HL-60 (cell line): ENCODE results near the gene PDE4B.

ENCODE experiments used
- DNase-seq, 2 experiments: peaks; one replicate each; pipeline ENCODE4 v3.0.0-alpha.2; 2010 to 2020; ENCODE audit warnings: low read depth in 1 of 2, low spot score in 1 of 2
- H3K27ac ChIP-seq: fragments of 250-450 bp; sonication (Bioruptor Pico); replicated peaks from 2 replicates; pipeline ENCODE4 v1.5.1; 2020; ENCODE audit warnings: mild to moderate bottlenecking, moderate library complexity
- H3K27me3 ChIP-seq: fragments of 250-450 bp; sonication (Bioruptor Pico); 2 replicates; pipeline ENCODE4 v1.5.1; 2021; ENCODE audit warnings: mild to moderate bottlenecking, moderate library complexity; ENCODE audit not compliant: insufficient read depth, poor library complexity, severe bottlenecking
- H3K4me3 ChIP-seq: replicated peaks from 2 replicates; pipeline ENCODE4 v1.5.1; 2011; ENCODE audit warnings: mild to moderate bottlenecking, control low read depth, low read length; ENCODE audit not compliant: insufficient read depth
- GABPA ChIP-seq: IDR thresholded peaks from 2 replicates; pipeline ENCODE4 v1.6.1; 2012; ENCODE audit warnings: low read depth
- POLR2AphosphoS5 ChIP-seq: IDR thresholded peaks from 2 replicates; pipeline ENCODE4 v1.6.1; 2012; ENCODE audit warnings: low read depth
- SPI1 ChIP-seq: IDR thresholded peaks from 2 replicates; pipeline ENCODE4 v1.6.1; 2012; ENCODE audit warnings: low read depth, mild to moderate bottlenecking, borderline replicate concordance
- TF ChIP-seq, protein P1 (sequence below): IDR thresholded peaks from one replicate; pipeline ENCODE4 v1.5.1; 2011; ENCODE audit warnings: low read length, control low read depth, inconsistent platforms; ENCODE audit not compliant: insufficient read depth
- TF ChIP-seq, protein P2 (sequence below): IDR thresholded peaks from 2 replicates; pipeline ENCODE4 v1.6.1; 2012; ENCODE audit warnings: low read depth; ENCODE audit not compliant: insufficient replicate concordance

Gene PDE4B

DNA sequence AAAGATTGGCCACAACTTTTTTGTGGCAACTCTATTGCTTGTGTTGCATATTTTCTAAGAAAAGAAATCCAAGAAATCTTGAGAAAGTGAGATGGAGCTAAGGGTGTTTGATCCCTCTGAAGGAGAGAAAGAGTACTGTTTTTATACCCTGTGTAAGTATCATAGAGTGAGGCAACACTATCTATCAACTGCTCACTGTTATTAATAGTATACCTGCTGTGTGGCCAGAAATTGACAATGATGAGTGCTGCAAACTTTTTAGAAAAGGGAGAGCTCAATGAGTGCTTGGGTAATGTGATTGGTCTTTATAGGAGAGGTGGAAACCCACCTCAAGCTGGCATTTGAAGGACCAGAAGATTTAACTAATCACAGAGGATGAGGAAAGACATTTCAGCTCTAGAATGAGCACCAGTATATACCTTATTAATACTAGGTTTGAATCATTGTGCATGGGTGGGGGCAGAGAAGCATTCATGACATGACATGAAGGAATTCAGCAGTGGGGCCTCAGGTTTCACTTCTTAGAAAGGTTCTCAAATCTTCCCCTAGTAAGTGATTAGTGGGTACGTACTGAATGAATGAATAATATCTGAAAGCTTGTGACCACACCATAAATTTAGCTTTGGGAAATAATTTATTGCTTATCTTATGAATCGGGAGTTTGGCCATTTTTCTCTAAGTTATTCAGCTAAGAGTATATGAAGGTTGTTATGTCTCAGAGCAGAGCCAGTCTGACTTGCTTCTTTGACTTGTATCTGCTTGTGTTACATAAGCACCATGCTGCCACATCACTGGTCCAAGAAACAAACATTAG lies 572.1 kb downstream of the PDE4B start:
- no peak for DNase-seq
- no peaks in the 10 kb centered on the region for H3K27me3 ChIP-seq
- H3K4me3 ChIP-seq: no peak overlapping the region
- no peak overlapping the region for H3K27ac ChIP-seq
- TF ChIP-seq GABPA (no peak), SPI1 (no peak), POLR2AphosphoS5 (no peak)
- TF ChIP-seq, protein P1, sequence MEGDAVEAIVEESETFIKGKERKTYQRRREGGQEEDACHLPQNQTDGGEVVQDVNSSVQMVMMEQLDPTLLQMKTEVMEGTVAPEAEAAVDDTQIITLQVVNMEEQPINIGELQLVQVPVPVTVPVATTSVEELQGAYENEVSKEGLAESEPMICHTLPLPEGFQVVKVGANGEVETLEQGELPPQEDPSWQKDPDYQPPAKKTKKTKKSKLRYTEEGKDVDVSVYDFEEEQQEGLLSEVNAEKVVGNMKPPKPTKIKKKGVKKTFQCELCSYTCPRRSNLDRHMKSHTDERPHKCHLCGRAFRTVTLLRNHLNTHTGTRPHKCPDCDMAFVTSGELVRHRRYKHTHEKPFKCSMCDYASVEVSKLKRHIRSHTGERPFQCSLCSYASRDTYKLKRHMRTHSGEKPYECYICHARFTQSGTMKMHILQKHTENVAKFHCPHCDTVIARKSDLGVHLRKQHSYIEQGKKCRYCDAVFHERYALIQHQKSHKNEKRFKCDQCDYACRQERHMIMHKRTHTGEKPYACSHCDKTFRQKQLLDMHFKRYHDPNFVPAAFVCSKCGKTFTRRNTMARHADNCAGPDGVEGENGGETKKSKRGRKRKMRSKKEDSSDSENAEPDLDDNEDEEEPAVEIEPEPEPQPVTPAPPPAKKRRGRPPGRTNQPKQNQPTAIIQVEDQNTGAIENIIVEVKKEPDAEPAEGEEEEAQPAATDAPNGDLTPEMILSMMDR: no peak
- TF ChIP-seq, protein P2, sequence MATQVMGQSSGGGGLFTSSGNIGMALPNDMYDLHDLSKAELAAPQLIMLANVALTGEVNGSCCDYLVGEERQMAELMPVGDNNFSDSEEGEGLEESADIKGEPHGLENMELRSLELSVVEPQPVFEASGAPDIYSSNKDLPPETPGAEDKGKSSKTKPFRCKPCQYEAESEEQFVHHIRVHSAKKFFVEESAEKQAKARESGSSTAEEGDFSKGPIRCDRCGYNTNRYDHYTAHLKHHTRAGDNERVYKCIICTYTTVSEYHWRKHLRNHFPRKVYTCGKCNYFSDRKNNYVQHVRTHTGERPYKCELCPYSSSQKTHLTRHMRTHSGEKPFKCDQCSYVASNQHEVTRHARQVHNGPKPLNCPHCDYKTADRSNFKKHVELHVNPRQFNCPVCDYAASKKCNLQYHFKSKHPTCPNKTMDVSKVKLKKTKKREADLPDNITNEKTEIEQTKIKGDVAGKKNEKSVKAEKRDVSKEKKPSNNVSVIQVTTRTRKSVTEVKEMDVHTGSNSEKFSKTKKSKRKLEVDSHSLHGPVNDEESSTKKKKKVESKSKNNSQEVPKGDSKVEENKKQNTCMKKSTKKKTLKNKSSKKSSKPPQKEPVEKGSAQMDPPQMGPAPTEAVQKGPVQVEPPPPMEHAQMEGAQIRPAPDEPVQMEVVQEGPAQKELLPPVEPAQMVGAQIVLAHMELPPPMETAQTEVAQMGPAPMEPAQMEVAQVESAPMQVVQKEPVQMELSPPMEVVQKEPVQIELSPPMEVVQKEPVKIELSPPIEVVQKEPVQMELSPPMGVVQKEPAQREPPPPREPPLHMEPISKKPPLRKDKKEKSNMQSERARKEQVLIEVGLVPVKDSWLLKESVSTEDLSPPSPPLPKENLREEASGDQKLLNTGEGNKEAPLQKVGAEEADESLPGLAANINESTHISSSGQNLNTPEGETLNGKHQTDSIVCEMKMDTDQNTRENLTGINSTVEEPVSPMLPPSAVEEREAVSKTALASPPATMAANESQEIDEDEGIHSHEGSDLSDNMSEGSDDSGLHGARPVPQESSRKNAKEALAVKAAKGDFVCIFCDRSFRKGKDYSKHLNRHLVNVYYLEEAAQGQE: no peak

DNA sequence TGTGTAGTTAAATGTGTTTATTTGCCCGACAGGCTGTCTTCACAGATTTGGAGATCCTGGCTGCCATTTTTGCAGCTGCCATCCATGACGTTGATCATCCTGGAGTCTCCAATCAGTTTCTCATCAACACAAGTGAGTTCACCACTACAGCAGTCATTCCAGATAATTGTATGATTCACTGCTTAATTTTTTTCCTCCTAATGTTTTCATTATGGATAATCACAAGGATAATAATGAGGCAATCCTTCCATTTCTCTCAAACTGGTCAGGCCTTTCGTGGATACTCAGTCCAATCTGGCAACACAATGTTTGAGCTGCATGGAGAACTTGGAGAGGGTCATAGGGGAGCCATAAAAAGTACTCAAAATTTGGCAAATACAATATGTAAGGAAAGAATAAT lies 572.9 kb downstream of the PDE4B start:
- TF ChIP-seq GABPA: no peak
- TF ChIP-seq, protein P2: no peak
- TF ChIP-seq POLR2AphosphoS5: no peak
- TF ChIP-seq SPI1: no peak
- TF ChIP-seq, protein P1: no peak
- Histone ChIP-seq H3K27ac (no peak overlapping the region), H3K4me3 (no peak overlapping the region), H3K27me3 (no peaks in the 10 kb centered on the region)
- no peak for DNase-seq

DNA sequence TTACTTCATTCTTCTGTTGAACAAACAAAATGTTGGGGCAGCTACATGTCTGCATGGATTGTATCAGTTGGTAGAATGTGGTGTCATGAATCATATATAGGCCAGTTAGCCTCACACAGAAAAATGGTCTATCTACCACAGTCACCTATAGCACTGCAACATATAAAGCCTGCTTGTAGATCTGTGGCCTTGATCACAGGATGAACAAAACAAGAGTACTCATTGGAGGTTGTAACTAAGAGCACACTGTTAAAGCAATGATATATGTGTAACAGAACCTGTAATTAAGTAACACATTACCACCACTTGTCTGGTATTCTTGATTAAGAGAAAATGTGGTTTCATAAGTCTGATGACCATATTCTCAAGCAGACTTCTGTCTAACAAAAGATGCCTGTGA lies 573.9 kb downstream of the PDE4B start:
- TF ChIP-seq, protein P2: no peak
- TF ChIP-seq SPI1: no peak
- TF ChIP-seq POLR2AphosphoS5: no peak
- no peak for TF ChIP-seq GABPA
- TF ChIP-seq, protein P1: no peak
- no peak for DNase-seq
- Histone ChIP-seq H3K4me3 (no peak overlapping the region), H3K27ac (peak overlapping the region; percentile 2; the same call in 1 of the 2 replicates), H3K27me3 (no peaks in the 10 kb centered on the region)
